ENCODE measurements around the gene NEUROD2. TPM values are rescaled to one million over a fixed set of nuclear protein-coding genes. Genes with fewer than 3 reads are reported as not detected.

Gene NEUROD2
- polyA plus RNA-seq, 4 donors = 0.03 to 0.12 (median 0.07) TPM; not detected in 1

GRCh38 chr17:39618956-39619785 lies 11.5 kb upstream of the NEUROD2 start:
- DNase-seq (ENCODE audit: low read depth in 4 of 4, low spot score in 3 of 4) = no peak

DNA sequence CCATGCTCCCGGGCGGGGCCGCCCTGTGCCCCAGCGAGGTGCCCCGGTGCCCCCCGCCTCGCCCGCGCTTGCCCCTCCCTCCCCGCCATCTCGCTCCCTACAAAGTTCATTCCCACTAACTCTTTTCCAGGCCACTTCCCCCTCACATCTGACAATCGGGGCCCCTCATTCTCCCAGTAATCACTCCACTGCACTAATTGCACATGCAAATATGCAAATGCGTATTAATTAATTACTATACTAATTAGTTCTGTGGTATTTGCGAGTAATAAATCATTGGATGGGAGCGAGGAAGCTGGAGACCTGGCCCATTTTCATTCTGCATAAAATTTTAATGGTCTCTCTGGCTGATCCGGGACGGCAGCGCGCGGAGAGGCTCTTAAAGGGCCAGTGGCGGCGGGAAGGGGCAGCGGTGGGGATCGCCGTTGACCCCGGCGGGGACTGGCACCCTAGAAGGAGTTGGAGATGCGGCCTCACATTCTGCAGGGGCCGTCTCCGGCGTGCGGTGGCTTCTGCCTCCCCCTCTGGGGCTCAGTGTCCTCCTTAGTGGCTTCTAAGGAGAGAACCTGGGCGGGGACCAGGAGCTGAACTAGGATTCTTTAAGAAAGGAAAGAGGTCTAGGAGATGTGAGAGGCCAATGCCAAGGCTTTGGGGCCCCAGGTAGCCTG lies 10.7 kb upstream of the NEUROD2 start:
- no peak for DNase-seq (ENCODE audit: low read depth in 4 of 4, low spot score in 3 of 4)

GRCh38 chr17:39617446-39618245 lies 9.9 kb upstream of the NEUROD2 start:
- DNase-seq (ENCODE audit: low read depth in 4 of 4, low spot score in 3 of 4) = no peak

DNA sequence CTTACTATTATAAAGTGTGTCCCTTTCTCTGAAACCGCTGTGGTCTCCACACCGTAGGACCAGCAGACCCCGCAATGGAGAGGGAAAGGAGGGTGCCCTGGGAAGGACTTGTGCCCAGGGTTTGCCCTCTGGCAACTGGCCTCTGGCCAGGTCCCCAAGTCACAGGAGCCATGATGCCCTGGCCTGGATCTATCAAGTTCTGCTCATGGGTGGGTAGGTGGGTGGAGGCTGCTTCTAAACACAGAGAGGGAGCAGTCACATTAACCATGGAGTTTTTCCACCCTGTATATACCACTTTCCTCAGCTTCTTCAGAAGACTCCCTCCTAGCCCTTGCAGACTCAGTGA lies 9.4 kb upstream of the NEUROD2 start:
- DNase-seq (ENCODE audit: low read depth in 4 of 4, low spot score in 3 of 4) = no peak

DNA sequence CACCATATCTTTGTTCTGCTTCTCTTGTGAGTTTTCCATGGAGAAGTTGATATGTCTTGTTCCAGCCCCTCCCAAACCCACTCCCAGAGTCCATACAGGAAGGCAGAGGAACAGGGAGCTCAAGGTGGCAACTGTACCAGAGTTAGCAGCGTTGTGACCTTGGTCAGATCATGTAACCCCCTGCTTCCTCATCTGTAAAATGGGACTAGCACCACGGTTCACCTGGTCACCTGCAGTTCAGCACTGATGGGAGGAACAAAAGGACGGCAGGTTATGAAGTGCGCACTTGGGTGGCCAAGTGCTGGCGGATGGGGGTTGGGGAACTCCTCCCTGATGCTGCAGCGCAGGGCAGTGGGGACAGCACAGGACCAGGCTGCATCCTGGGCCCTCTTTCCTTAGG lies 7.7 kb upstream of the NEUROD2 start:
- no peak for DNase-seq (ENCODE audit: low read depth in 4 of 4, low spot score in 3 of 4)

GRCh38 chr17:39614545-39615157 lies 6.9 kb upstream of the NEUROD2 start:
- no peak for DNase-seq (ENCODE audit: low read depth in 4 of 4, low spot score in 3 of 4)

- DNase-seq (ENCODE audit: low read depth in 4 of 4, low spot score in 3 of 4) = no peak
Measured at GRCh38 chr17:39612935-39613464, 5.3 kb upstream of the NEUROD2 start.

GRCh38 chr17:39612291-39612894 lies 4.7 kb upstream of the NEUROD2 start:
- DNase-seq (ENCODE audit: low read depth in 4 of 4, low spot score in 3 of 4) = no peak

GRCh38 chr17:39611401-39612112 lies 3.8 kb upstream of the NEUROD2 start:
- no peak for DNase-seq (ENCODE audit: low read depth in 4 of 4, low spot score in 3 of 4)

DNA sequence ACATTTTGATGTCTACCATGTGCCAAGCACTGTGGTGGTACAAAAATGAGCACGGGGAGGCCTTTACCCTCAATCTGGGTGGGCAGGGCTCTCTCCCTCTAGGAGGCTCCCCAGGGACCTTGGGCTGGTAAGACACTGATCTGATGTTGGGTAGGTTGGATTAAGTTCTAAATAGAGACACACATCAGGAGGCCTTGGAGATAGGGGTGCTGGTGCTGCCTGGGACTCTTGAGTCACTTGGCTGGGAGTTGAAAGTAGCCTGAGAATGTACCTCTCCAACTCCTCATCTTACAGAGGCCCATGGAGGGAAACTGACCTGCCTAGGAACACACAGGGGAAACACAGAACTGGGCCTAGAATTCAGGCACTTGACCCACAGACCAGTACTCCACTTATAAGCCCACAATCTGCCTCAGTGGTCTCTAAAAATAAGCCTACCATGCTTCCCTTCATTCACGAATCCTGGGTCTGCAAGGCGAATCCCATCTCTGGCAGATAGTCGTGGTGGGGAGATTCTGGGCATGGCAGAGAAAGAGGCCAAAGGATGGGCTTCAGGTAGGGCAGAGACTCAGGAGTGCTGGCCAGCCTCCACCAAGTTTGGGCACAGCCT lies 1.8 kb upstream of the NEUROD2 start:
- DNase-seq (ENCODE audit: low read depth in 4 of 4, low spot score in 3 of 4) = no peak

DNA sequence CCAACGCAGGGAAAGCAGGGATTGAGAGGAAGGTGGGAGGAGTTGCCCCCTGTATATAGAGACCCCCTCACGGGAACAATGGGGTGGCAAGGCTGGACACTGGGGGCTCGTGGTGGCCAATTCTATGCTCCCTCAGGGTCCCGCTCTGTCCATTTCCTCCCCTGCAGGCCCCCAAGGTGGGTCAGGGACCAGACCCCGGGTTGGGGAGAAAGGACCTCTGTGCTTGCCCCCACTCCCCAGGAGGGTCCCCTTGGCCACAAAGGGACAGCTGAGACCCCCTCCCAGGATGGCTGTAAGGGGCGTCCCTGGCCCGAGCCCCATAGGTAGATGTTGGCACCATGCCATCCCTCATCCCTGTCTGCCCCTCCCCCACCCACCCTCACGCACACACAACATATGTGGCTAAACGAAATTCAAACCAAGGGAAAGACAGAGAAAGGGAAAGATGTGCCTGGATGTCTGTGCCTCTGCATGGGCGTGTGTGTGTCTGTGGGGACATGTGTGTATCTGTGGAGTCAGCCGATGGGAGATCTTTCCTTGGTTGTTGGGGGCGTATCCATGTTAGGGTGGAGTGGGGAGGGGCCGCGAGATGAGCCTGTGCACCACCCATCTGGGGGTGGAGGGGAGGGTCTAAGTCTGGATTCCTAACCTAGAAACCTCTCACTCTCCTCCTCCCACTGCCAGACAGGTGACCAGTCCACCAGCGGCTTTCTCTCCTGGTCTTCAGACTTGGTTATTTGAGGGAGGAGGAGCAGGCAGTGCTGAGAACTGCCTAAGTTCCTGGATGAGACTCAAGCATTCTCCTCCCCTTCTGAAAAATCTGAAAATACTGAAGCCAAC lies 642 bp upstream of the NEUROD2 start:
- no peak for DNase-seq (ENCODE audit: low read depth in 4 of 4, low spot score in 3 of 4)

GRCh38 chr17:39607057-39607850 lies 466 bp downstream of the NEUROD2 start:
- DNase-seq (ENCODE audit: low read depth in 4 of 4, low spot score in 3 of 4) = no peak

DNA sequence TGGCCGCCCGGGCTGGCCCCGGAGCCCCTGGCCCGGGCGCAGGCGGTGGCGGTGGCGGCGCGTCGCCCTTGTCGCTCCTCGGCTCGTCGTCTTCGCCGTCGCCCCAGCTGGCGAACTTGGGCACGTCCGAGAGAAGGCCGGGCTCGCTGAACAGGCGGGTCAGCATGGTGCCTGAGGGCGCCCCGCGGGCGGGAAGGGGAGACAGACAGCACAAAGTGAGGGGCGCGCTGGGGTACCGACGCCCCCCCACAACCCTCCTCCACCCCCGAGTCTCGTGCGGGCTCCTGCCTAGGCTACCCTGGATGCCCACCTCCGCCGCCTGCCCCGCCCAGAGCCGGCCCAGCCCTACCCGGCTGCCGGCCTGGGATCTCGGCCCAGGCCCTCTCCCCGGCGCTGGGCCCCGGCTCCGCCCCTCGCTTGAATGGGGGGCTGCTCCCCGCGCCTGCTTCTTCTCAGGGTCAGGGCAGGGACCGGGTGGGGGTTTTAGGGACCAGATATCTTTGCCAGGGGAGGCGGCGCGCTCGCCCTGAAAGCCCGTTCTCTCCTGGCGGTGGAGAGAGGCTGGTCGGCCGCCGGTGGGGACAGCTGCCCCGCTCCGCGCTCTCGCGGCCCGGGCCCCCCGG lies 1.2 kb downstream of the NEUROD2 start:
- DNase-seq (ENCODE audit: low read depth in 4 of 4, low spot score in 3 of 4) = no peak

GRCh38 chr17:39605492-39606433 lies 2.0 kb downstream of the NEUROD2 start:
- DNase-seq (ENCODE audit: low read depth in 4 of 4, low spot score in 3 of 4) = no peak

DNA sequence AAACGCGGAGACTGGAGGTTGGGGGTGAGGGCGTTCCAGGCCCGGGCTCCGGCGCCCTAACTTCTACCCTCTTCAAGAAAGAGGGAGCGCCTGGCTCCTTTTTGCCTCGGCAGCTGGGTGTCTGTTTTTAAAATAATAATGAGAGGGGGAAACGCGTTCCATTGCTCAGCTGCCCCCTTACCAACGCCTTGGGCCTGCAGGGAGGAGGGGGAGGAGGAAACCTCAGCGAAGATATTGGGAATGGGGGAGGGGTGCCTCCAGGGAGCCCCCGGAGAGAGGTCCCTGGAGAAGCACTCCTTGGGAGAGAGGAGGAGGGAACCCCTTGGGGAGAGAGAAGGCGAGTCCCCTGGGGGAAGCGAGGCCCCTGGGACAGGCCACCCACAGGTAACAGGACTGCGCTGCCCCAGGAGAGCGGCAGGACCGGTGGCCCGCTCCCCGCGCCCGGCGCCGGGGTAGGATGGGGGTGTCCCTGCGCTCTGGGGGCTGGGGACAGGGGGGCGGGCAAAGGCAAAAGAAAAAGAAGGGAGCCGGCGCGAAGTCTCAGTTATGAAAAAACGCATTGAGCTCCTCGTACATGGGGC lies 2.7 kb downstream of the NEUROD2 start:
- DNase-seq (ENCODE audit: low read depth in 4 of 4, low spot score in 3 of 4) = no peak
